Right atrium auricular region (tissue), 2 donors: ENCODE measurements around the gene DMD. TPM values are rescaled to one million over a fixed set of nuclear protein-coding genes. Genes with fewer than 3 reads are reported as not detected.

ENCODE experiments used
- DNase-seq: peaks from one replicate; pipeline ENCODE4 v3.0.0-alpha.2; 2019; ENCODE audit warnings: low spot score
- H3K27ac ChIP-seq, 2 donors: fragments of 200-600 bp; sonication (generic); 1 replicate in 1 of 2; 2 replicates in 1 of 2; pipeline ENCODE4 v1.5.1; 2016 to 2019
- H3K27me3 ChIP-seq, 2 donors: fragments of 200-600 bp; sonication (generic); one replicate each; pipeline versions ENCODE4 v1.5.1 to v1.6.0; 2017 to 2019
- H3K36me3 ChIP-seq: fragments of 200-600 bp; sonication (generic); one replicate; pipeline ENCODE4 v1.5.1; 2016
- H3K4me1 ChIP-seq, 2 donors: fragments of 200-600 bp; sonication (generic); one replicate each; pipeline versions ENCODE4 v1.5.1 to v1.6.0; 2017 to 2019
- H3K4me3 ChIP-seq, 2 donors: fragments of 200-600 bp; sonication (generic); 1 replicate in 1 of 2; 2 replicates in 1 of 2; pipeline ENCODE4 v1.5.1; 2017 to 2019; ENCODE audit warnings: mild to moderate bottlenecking in 1 of 2, moderate library complexity in 1 of 2
- H3K9me3 ChIP-seq, 2 donors: fragments of 200-600 bp; sonication (generic); one replicate each; pipeline ENCODE4 v1.5.1; 2019
- total RNA-seq, 2 donors: library from RNA; depleted of rRNA; stranded (reverse); fragments of >200 nt; gene quantifications; one replicate each; pipeline ENCODE4 v1.1.0, GENCODE V29; 2016
- TF ChIP-seq, protein P1 (sequence below), 2 donors: fragments of 200-600 bp; sonication (generic); IDR thresholded peaks; one replicate each; pipeline ENCODE4 v1.5.1; 2019; ENCODE audit warnings: antibody characterized with exemption in 2 of 2

The DMD gene
- total RNA-seq, 2 donors from 2014 or later, result 111 to 135 TPM

DNA sequence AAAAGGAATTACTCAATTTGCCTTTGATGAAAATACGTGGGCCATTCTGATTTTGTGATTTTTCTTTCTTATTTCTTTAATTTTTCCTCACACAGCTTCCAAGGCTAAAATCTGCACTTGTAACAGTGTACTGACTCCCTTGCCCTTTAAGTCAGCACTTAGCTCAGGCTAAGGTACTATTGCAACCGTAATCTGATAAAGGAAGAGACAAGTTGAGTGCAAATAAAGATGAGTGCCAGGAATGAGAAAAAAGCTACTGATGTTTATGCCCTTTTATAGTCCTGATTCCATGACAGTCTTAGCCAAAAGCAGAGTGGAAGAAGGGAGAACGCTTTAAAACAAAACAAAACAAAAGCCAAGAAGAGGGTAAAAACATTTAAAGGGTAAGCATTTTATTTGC lies 6.0 kb downstream of the DMD start:
- no peaks in the 10 kb centered on the region for H3K9me3 ChIP-seq

DNA sequence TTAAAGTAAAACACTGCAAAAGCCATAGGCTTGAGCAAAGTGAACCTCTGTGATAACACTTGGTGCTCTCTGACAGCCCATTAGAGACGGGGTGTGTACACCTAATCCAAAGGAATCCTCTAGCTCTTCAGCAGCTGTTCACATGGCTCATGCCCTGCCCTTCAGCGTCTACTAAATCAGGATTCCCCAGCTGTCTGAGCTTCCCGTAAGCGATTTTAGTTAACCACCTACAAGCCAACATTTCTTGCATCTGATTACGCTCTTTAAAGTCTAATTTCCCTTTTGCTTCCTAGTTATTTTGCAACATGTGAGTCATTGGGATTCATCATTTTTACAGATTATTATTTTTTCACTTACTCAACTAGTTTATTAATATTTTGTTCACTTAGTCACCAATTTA lies 6.5 kb downstream of the DMD start:
- no peaks in the 10 kb centered on the region for H3K27me3 ChIP-seq
- no peaks in the 10 kb centered on the region for H3K36me3 ChIP-seq
- TF ChIP-seq, protein P1, sequence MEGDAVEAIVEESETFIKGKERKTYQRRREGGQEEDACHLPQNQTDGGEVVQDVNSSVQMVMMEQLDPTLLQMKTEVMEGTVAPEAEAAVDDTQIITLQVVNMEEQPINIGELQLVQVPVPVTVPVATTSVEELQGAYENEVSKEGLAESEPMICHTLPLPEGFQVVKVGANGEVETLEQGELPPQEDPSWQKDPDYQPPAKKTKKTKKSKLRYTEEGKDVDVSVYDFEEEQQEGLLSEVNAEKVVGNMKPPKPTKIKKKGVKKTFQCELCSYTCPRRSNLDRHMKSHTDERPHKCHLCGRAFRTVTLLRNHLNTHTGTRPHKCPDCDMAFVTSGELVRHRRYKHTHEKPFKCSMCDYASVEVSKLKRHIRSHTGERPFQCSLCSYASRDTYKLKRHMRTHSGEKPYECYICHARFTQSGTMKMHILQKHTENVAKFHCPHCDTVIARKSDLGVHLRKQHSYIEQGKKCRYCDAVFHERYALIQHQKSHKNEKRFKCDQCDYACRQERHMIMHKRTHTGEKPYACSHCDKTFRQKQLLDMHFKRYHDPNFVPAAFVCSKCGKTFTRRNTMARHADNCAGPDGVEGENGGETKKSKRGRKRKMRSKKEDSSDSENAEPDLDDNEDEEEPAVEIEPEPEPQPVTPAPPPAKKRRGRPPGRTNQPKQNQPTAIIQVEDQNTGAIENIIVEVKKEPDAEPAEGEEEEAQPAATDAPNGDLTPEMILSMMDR (IDR thresholded peaks at IDR 0.05), result no peak
- H3K4me3 ChIP-seq, result peak overlapping the region; percentile 14 to 41
- H3K9me3 ChIP-seq, result no peaks in the 10 kb centered on the region
- peak overlapping the region in 1 of 2 donors; percentile 79 for H3K27ac ChIP-seq
- no peaks in the 10 kb centered on the region for H3K4me1 ChIP-seq
- DNase-seq, result no peak

More for the DNA sequence above, 6.0 kb downstream of the DMD start:
- peak overlapping the region; percentile 14 to 41 for H3K4me3 ChIP-seq
- TF ChIP-seq, protein P1 (IDR thresholded peaks at IDR 0.05), result no peak
- no peaks in the 10 kb centered on the region for H3K36me3 ChIP-seq
- no peaks in the 10 kb centered on the region for H3K4me1 ChIP-seq
- H3K27me3 ChIP-seq, result no peaks in the 10 kb centered on the region
- peak overlapping the region in 1 of 2 donors; percentile 79 for H3K27ac ChIP-seq
- no peak for DNase-seq

DNA sequence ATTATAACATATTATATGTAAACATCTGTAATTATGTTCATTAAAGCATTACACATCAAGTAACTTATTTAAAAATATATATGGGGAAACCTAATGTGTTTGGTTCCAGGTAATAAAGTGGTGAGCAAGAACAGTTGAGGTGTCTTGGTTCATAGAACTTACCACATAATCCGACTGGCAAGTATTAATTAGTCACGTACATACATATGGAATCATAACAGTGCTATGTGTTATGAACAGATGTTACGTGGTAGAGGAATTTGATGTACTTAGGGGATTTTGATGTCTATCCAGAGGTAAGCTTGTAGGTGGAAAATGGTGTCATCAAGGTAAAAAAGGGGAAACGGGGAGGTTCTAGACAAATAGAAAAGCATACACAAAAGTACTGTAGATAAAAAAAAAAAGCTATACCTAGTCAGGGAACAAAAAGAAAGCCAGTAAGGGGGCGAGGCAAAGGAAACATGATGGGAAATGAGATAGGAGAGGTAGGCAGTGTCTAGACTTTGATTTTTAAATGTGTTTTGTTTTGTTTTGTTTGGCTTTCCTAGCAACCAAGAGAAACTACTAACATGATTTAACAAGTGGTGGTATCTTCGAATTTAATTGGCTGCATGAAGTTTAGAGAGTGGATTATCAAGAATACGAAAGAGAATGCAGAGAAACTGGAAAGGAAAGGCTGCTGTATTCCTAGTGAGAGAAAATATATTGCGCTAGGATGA lies 12.6 kb downstream of the DMD start:
- H3K9me3 ChIP-seq, result no peaks in the 10 kb centered on the region
- no peak overlapping the region for H3K4me3 ChIP-seq
- no peak overlapping the region for H3K27ac ChIP-seq
- no peak for DNase-seq
- no peaks in the 10 kb centered on the region for H3K36me3 ChIP-seq
- no peaks in the 10 kb centered on the region for H3K27me3 ChIP-seq
- TF ChIP-seq, protein P1 (IDR thresholded peaks at IDR 0.05), result no peak
- H3K4me1 ChIP-seq, result no peaks in the 10 kb centered on the region

DNA sequence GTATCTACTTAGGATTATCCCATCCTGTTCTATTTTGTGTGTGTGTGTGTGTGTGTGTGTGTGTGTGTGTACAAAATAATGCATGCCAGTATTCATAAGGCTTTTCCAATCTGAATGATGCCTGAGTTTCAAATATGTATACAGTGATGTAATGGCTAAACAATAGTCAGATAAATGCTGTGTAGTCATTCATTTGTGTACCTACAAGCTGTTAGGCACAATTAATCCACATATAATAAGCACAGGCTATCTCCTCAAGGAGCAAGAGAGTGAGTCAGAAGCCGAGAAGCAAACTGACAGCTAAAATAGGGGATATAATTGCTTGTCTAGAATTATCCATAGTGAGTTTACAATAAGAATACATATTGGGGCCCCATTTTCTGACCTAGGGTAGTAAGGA lies 15.7 kb downstream of the DMD start:
- no peaks in the 10 kb centered on the region for H3K4me1 ChIP-seq
- TF ChIP-seq, protein P1 (IDR thresholded peaks at IDR 0.05), result no peak
- no peaks in the 10 kb centered on the region for H3K36me3 ChIP-seq
- no peak overlapping the region for H3K4me3 ChIP-seq
- no peaks in the 10 kb centered on the region for H3K27me3 ChIP-seq
- no peaks in the 10 kb centered on the region for H3K9me3 ChIP-seq
- peak overlapping the region in 1 of 2 donors; percentile 41 for H3K27ac ChIP-seq
- DNase-seq, result no peak

DNA sequence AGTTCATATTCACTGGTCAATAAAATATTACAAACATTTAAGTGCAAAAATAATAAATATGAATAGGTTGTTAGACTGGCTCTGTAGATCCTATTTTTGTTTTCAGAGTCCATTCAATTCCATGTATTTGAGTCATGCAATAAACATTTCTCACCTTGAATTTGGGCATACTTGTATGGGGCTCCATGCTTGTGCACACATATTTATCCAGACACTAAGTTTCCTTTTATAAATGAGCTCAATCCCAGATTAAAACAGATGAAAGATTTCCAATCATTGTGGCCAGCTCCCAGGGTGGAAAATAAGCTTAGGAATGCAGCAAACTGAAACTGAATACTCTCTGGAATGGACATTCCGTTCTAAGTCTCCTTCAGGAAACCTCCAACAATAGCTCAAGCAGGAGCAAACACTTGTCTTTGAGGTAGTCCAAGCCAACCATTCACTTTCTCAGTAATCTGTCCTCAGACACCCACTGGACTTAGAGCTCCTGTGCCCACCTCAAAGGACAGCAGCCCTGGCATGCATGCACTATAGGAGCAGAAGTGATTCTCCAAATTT lies 16.4 kb downstream of the DMD start:
- Histone ChIP-seq H3K36me3 (no peaks in the 10 kb centered on the region), H3K27ac (peak overlapping the region in 1 of 2 donors; percentile 19), H3K9me3 (no peaks in the 10 kb centered on the region), H3K4me1 (no peaks in the 10 kb centered on the region), H3K27me3 (no peaks in the 10 kb centered on the region), H3K4me3 (no peak overlapping the region)
- DNase-seq, result no peak
- TF ChIP-seq, protein P1 (IDR thresholded peaks at IDR 0.05), result no peak
